Measurements from ENCODE around the gene TACR1. TPM values are rescaled to one million over a fixed set of nuclear protein-coding genes. Genes with fewer than 3 reads are reported as not detected.
A peak's percentile ranks its signal among the peaks of the same experiment; 100 is the strongest.

TACR1 gene
- total RNA-seq, 2 donors from 2014 or later, result 3.9 to 6.0 TPM

- H3K4me1 ChIP-seq (ENCODE audit: control insufficient read depth in 1 of 2, low read depth in 2 of 2), result peaks cover 12 to 26% of the 10 kb centered on the region in 2 donors
- H3K4me3 ChIP-seq, result no peak overlapping the region
- TF ChIP-seq CTCF (IDR thresholded peaks at IDR 0.05), result no peak
- no peak overlapping the region for H3K27ac ChIP-seq
- no peaks in the 10 kb centered on the region for H3K36me3 ChIP-seq
- H3K27me3 ChIP-seq (replicated peaks; ENCODE audit: insufficient read depth), result no peaks in the 10 kb centered on the region
- DNase-seq (ENCODE audit: low spot score) (no peak), ATAC-seq (ENCODE audit: insufficient number of reproducible peaks, low FRiP score, low read depth) (no peak)
- H3K9me3 ChIP-seq, result no peaks in the 10 kb centered on the region
These were observed 155.0 kb downstream of the TACR1 start for GRCh38 chr2:75044291-75044690.

GRCh38 chr2:75042823-75043222, 156.5 kb downstream of the TACR1 start:
- Histone ChIP-seq H3K4me3 (no peak overlapping the region), H3K36me3 (no peaks in the 10 kb centered on the region), H3K27ac (no peak overlapping the region), H3K9me3 (no peaks in the 10 kb centered on the region), H3K4me1 (ENCODE audit: control insufficient read depth in 1 of 2, low read depth in 2 of 2) (peaks cover 8 to 20% of the 10 kb centered on the region in 2 donors), H3K27me3 (replicated peaks; ENCODE audit: insufficient read depth) (no peaks in the 10 kb centered on the region)
- no peak for ATAC-seq (ENCODE audit: insufficient number of reproducible peaks, low FRiP score, low read depth)
- no peak for TF ChIP-seq CTCF (IDR thresholded peaks at IDR 0.05)
- no peak for DNase-seq (ENCODE audit: low spot score)

- no peak for DNase-seq (ENCODE audit: low spot score)
- Histone ChIP-seq H3K4me1 (ENCODE audit: control insufficient read depth in 1 of 2, low read depth in 2 of 2) (peaks cover 4 to 11% of the 10 kb centered on the region in 2 donors), H3K27me3 (replicated peaks; ENCODE audit: insufficient read depth) (no peaks in the 10 kb centered on the region), H3K36me3 (no peaks in the 10 kb centered on the region), H3K9me3 (no peaks in the 10 kb centered on the region), H3K27ac (no peak overlapping the region), H3K4me3 (peak overlapping the region; percentile 12)
- no peak for ATAC-seq (ENCODE audit: insufficient number of reproducible peaks, low FRiP score, low read depth)
- TF ChIP-seq CTCF (IDR thresholded peaks at IDR 0.05), result no peak
These were observed 157.4 kb downstream of the TACR1 start for GRCh38 chr2:75041731-75042600.

- no peak overlapping the region for H3K4me3 ChIP-seq
- DNase-seq (ENCODE audit: low spot score), result no peak
- no peaks in the 10 kb centered on the region for H3K27me3 ChIP-seq (replicated peaks; ENCODE audit: insufficient read depth)
- H3K36me3 ChIP-seq, result no peaks in the 10 kb centered on the region
- H3K4me1 ChIP-seq (ENCODE audit: control insufficient read depth in 1 of 2, low read depth in 2 of 2), result peaks cover 4 to 10% of the 10 kb centered on the region in 2 donors
- ATAC-seq (ENCODE audit: insufficient number of reproducible peaks, low FRiP score, low read depth), result no peak
- H3K27ac ChIP-seq, result no peak overlapping the region
- H3K9me3 ChIP-seq, result no peaks in the 10 kb centered on the region
- no peak for TF ChIP-seq CTCF (IDR thresholded peaks at IDR 0.05)
These were observed 158.1 kb downstream of the TACR1 start for GRCh38 chr2:75041226-75041625.

GRCh38 chr2:75035444-75036353, 163.6 kb downstream of the TACR1 start:
- no peak overlapping the region for H3K27ac ChIP-seq
- ATAC-seq (ENCODE audit: insufficient number of reproducible peaks, low FRiP score, low read depth), result no peak

More at GRCh38 chr2:75035444-75036353, 163.6 kb downstream of the TACR1 start:
- no peak for TF ChIP-seq CTCF (IDR thresholded peaks at IDR 0.05)
- no peaks in the 10 kb centered on the region for H3K27me3 ChIP-seq (replicated peaks; ENCODE audit: insufficient read depth)
- no peaks in the 10 kb centered on the region for H3K36me3 ChIP-seq
- no peaks in the 10 kb centered on the region for H3K9me3 ChIP-seq
- no peaks in the 10 kb centered on the region for H3K4me1 ChIP-seq (ENCODE audit: control insufficient read depth in 1 of 2, low read depth in 2 of 2)
- no peak overlapping the region for H3K4me3 ChIP-seq
- DNase-seq (ENCODE audit: low spot score), result no peak
